NB4 (cell line): Measurements from ENCODE around the gene GH1.

Source experiments
- CTCF ChIP-seq: IDR thresholded peaks from one replicate; pipeline ENCODE4 v1.5.1; 2012; ENCODE audit warnings: low read depth, low read length
- POLR2A ChIP-seq: IDR thresholded peaks from 2 replicates; pipeline ENCODE4 v1.6.1; 2011; ENCODE audit warnings: mild to moderate bottlenecking; ENCODE audit not compliant: insufficient read length; ENCODE audit errors: extremely low read depth

- no peak for TF ChIP-seq CTCF
- TF ChIP-seq POLR2A: no peak
Measured at GRCh38 chr17:63966646-63967264, 48.1 kb upstream of the GH1 start.
